Upper lobe of left lung (tissue), 4 donors: Measurements from ENCODE around the gene CDKN2A.

Source experiments
- EP300 ChIP-seq, 4 donors: sonication (generic); formaldehyde crosslinking; IDR thresholded peaks; one replicate each; pipeline ENCODE4 v1.5.1; 2017; ENCODE audit warnings: antibody characterized with exemption in 4 of 4, control low read depth in 2 of 4
- POLR2A ChIP-seq, 4 donors: fragments of 450-650 bp; IDR thresholded peaks; one replicate each; pipeline ENCODE4 v1.5.1; 2016 to 2017; ENCODE audit warnings: antibody characterized with exemption in 4 of 4, mild to moderate bottlenecking in 2 of 4
- POLR2AphosphoS5 ChIP-seq, 2 donors: sonication (generic); formaldehyde crosslinking; IDR thresholded peaks; one replicate each; pipeline ENCODE4 v1.5.1; 2017; ENCODE audit warnings: antibody characterized with exemption in 2 of 2
- TF ChIP-seq, protein P1 (sequence below), 6 experiments: fragments of 450-650 bp in 4 of 6; fragments of 200-600 bp in 2 of 6; sonication (generic) in 2 of 6; IDR thresholded peaks; one replicate each; pipeline ENCODE4 v1.5.1; 2016 to 2019; ENCODE audit warnings: antibody characterized with exemption in 6 of 6

DNA sequence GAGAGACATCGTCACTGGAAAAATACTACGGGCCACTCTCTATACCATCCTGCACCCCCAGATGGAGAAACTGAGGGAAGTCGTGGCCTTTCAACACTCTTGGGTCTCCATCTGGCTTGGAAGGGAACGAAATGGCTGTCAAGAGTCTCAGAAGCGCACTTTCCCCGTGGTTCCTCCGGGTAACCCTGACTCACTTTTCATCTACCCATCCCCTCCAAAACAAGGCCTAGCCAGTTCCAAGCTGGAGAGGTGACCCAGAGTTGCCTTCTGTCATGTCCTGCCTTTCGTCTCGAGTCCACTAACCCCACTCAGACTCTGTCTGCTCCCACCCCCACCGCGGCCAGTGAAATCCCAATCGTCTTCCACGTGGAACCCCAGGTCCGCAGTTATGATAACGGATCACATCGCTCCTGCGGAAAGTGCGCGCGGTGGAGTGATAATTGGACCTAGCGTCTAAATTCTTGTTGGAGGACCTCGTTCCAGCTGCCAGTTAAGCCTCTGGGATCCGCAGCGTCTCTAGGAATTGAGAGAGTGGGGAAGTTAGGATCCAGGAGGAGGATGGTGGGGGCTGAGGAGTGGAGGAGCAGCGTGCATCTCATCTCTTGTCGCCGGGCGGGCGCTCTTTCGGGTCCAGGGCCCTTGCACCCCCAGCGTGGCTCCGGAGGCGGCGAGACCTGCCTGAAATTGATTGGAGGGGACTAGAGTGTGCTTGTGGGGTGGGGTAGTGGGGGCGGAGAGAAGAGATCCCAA, 4.6 kb downstream of the CDKN2A start:
- TF ChIP-seq, protein P1, sequence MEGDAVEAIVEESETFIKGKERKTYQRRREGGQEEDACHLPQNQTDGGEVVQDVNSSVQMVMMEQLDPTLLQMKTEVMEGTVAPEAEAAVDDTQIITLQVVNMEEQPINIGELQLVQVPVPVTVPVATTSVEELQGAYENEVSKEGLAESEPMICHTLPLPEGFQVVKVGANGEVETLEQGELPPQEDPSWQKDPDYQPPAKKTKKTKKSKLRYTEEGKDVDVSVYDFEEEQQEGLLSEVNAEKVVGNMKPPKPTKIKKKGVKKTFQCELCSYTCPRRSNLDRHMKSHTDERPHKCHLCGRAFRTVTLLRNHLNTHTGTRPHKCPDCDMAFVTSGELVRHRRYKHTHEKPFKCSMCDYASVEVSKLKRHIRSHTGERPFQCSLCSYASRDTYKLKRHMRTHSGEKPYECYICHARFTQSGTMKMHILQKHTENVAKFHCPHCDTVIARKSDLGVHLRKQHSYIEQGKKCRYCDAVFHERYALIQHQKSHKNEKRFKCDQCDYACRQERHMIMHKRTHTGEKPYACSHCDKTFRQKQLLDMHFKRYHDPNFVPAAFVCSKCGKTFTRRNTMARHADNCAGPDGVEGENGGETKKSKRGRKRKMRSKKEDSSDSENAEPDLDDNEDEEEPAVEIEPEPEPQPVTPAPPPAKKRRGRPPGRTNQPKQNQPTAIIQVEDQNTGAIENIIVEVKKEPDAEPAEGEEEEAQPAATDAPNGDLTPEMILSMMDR (IDR thresholded peaks at IDR 0.05) = no peak
- TF ChIP-seq POLR2A (IDR thresholded peaks at IDR 0.05) (no peak), POLR2AphosphoS5 (IDR thresholded peaks at IDR 0.05) (no peak), EP300 (IDR thresholded peaks at IDR 0.05) (no peak)
